ENCODE measurements around the gene PCDH9. TPM values are rescaled to one million over a fixed set of nuclear protein-coding genes. Genes with fewer than 3 reads are reported as not detected.

Gene PCDH9
- total RNA-seq, 4 donors from 2014 or later, result 0.37 to 2.4 (median 1.5) TPM

- WGBS, 2 donors (ENCODE audit: low coverage in 1 of 2), result 47 to 65% methylated on average over 3 of the region's 3 CpGs
- H3K36me3 ChIP-seq, result no peaks in the 10 kb centered on the region
- H3K27me3 ChIP-seq, result no peaks in the 10 kb centered on the region
- DNase-seq, result no peak
- intact Hi-C loops (cut with DNase I; ENCODE audit: low total_unique reads) (no loop called here), in situ Hi-C loops (cut with MboI; ENCODE audit: low pct_ligation_motif_present in 1 of 4, low pct_unique_long_range_greater_than_20kb in 1 of 4, low sequenced_read_pairs in 3 of 4) (no loop called here)
- H3K4me3 ChIP-seq, result no peak overlapping the region
- TF ChIP-seq POLR2A (IDR thresholded peaks at IDR 0.05) (no peak), CTCF (IDR thresholded peaks at IDR 0.05) (no peak), EP300 (IDR thresholded peaks at IDR 0.05; ENCODE audit: low read depth) (no peak), POLR2AphosphoS5 (IDR thresholded peaks at IDR 0.05) (no peak)
- H3K27ac ChIP-seq, result no peak overlapping the region
- no peaks in the 10 kb centered on the region for H3K4me1 ChIP-seq
- H3K9me3 ChIP-seq, result no peaks in the 10 kb centered on the region
These were observed 804.4 kb downstream of the PCDH9 start for GRCh38 chr13:66425741-66426140.

- 39 to 58% methylated on average over 2 of the region's 2 CpGs for WGBS, 2 donors (ENCODE audit: low coverage in 1 of 2)
- intact Hi-C loops (cut with DNase I; ENCODE audit: low total_unique reads), result no loop called here
These were observed 805.7 kb downstream of the PCDH9 start for GRCh38 chr13:66424422-66424821.

GRCh38 chr13:66415444-66415843, 814.7 kb downstream of the PCDH9 start:
- intact Hi-C loops (cut with DNase I; ENCODE audit: low total_unique reads) (no loop called here), in situ Hi-C loops (cut with MboI; ENCODE audit: low pct_ligation_motif_present in 1 of 4, low pct_unique_long_range_greater_than_20kb in 1 of 4, low sequenced_read_pairs in 3 of 4) (no loop called here)
- H3K27ac ChIP-seq, result no peak overlapping the region
- TF ChIP-seq POLR2A (IDR thresholded peaks at IDR 0.05), result no peak
- no peak for TF ChIP-seq EP300 (IDR thresholded peaks at IDR 0.05; ENCODE audit: low read depth)
- no peak for TF ChIP-seq POLR2AphosphoS5 (IDR thresholded peaks at IDR 0.05)
- TF ChIP-seq CTCF (IDR thresholded peaks at IDR 0.05), result no peak
- no peaks in the 10 kb centered on the region for H3K4me1 ChIP-seq
- H3K36me3 ChIP-seq, result no peaks in the 10 kb centered on the region
- no peaks in the 10 kb centered on the region for H3K9me3 ChIP-seq
- no peak overlapping the region for H3K4me3 ChIP-seq
- DNase-seq, result no peak
- WGBS, 2 donors (ENCODE audit: low coverage in 1 of 2), result 53 to 62% methylated on average over 2 of the region's 2 CpGs
- no peaks in the 10 kb centered on the region for H3K27me3 ChIP-seq

More at GRCh38 chr13:66424422-66424821, 805.7 kb downstream of the PCDH9 start:
- in situ Hi-C loops (cut with MboI; ENCODE audit: low pct_ligation_motif_present in 1 of 4, low pct_unique_long_range_greater_than_20kb in 1 of 4, low sequenced_read_pairs in 3 of 4), result no loop called here
- no peaks in the 10 kb centered on the region for H3K9me3 ChIP-seq
- H3K4me1 ChIP-seq, result no peaks in the 10 kb centered on the region
- no peak for TF ChIP-seq EP300 (IDR thresholded peaks at IDR 0.05; ENCODE audit: low read depth)
- TF ChIP-seq POLR2AphosphoS5 (IDR thresholded peaks at IDR 0.05), result no peak
- no peak for TF ChIP-seq POLR2A (IDR thresholded peaks at IDR 0.05)
- TF ChIP-seq CTCF (IDR thresholded peaks at IDR 0.05), result no peak
- H3K4me3 ChIP-seq, result no peak overlapping the region
- no peak for DNase-seq
- H3K27me3 ChIP-seq, result no peaks in the 10 kb centered on the region
- no peak overlapping the region for H3K27ac ChIP-seq
- H3K36me3 ChIP-seq, result no peaks in the 10 kb centered on the region

GRCh38 chr13:66414066-66414800, 815.9 kb downstream of the PCDH9 start:
- in situ Hi-C loops (cut with MboI; ENCODE audit: low pct_ligation_motif_present in 1 of 4, low pct_unique_long_range_greater_than_20kb in 1 of 4, low sequenced_read_pairs in 3 of 4) (no loop called here), intact Hi-C loops (cut with DNase I; ENCODE audit: low total_unique reads) (no loop called here)
- Histone ChIP-seq H3K27me3 (no peaks in the 10 kb centered on the region), H3K4me3 (no peak overlapping the region), H3K36me3 (no peaks in the 10 kb centered on the region), H3K9me3 (no peaks in the 10 kb centered on the region), H3K27ac (no peak overlapping the region), H3K4me1 (no peaks in the 10 kb centered on the region)
- WGBS, 2 donors (ENCODE audit: low coverage in 1 of 2), result 47 to 61% methylated on average over 3 of the region's 3 CpGs
- no peak for DNase-seq
- TF ChIP-seq EP300 (IDR thresholded peaks at IDR 0.05; ENCODE audit: low read depth), result no peak
- TF ChIP-seq POLR2AphosphoS5 (IDR thresholded peaks at IDR 0.05), result no peak
- TF ChIP-seq CTCF (IDR thresholded peaks at IDR 0.05), result no peak
- TF ChIP-seq POLR2A (IDR thresholded peaks at IDR 0.05), result no peak
